H1 (cell line): Measurements from ENCODE around the gene SLC10A2. TPM values are rescaled to one million over a fixed set of nuclear protein-coding genes. Genes with fewer than 3 reads are reported as not detected.

Source experiments
- CTCF ChIA-PET: fragments of 300-600 bp; sonication (Branson Sonifier 250); formaldehyde crosslinking; loops from one replicate; lab custom pipeline; 2021; ENCODE audit not compliant: partially characterized antibody; lab: Charles Lee
- POLR2A ChIA-PET: fragments of 300-600 bp; sonication (Branson Sonifier 250); formaldehyde crosslinking; loops from one replicate; lab custom pipeline; 2021; ENCODE audit warnings: inconsistent platforms; ENCODE audit not compliant: partially characterized antibody; lab: Charles Lee
- DNase-seq, 2 experiments: peaks; one replicate each; pipeline versions ENCODE4 v3.0.0 to v3.0.0-alpha.2; 2010 to 2022; ENCODE audit warnings: low spot score in 2 of 2, low read depth in 1 of 2, mixed read lengths in 1 of 2
- FAIRE-seq: peaks from 2 replicates; lab custom pipeline; 2011; peaks lifted over from hg19 to GRCh38; lab: Jason Lieb, UNC
- H2AFZ ChIP-seq: 2 replicates; pipeline ENCODE4 v1.8.1; 2012; ENCODE audit warnings: low read length, inconsistent platforms
- H2AK5ac ChIP-seq: 2 replicates; pipeline ENCODE4 v1.6.1; 2013; ENCODE audit warnings: low read depth, low read length
- H2BK120ac ChIP-seq: replicated peaks from 2 replicates; pipeline ENCODE3; 2013; ENCODE audit warnings: low read depth, low read length, inconsistent platforms
- H2BK12ac ChIP-seq: 2 replicates; pipeline ENCODE4 v1.6.1; 2013; ENCODE audit warnings: low read depth, low read length
- H2BK15ac ChIP-seq: 2 replicates; pipeline ENCODE4 v1.6.1; 2013; ENCODE audit warnings: low read length
- H2BK20ac ChIP-seq: 2 replicates; pipeline ENCODE4 v1.6.1; 2013; ENCODE audit warnings: low read length
- H2BK5ac ChIP-seq: 2 replicates; pipeline ENCODE4 v1.6.1; 2013; ENCODE audit warnings: low read depth, low read length
- H3K14ac ChIP-seq: 2 replicates; pipeline ENCODE4 v1.6.1; 2013; ENCODE audit warnings: inconsistent platforms; ENCODE audit not compliant: insufficient read length
- H3K18ac ChIP-seq: 2 replicates; pipeline ENCODE4 v1.6.1; 2013; ENCODE audit warnings: low read length; ENCODE audit errors: extremely low read depth
- H3K23ac ChIP-seq: 2 replicates; pipeline ENCODE4 v1.6.1; 2013; ENCODE audit warnings: inconsistent platforms; ENCODE audit not compliant: insufficient read length
- H3K23me2 ChIP-seq: 2 replicates; pipeline ENCODE4 v1.6.1; 2013; ENCODE audit warnings: low read depth, low read length
- H3K27ac ChIP-seq: 2 replicates; pipeline ENCODE4 v1.6.1; 2011; ENCODE audit warnings: low read depth, low read length, inconsistent platforms
- H3K27me3 ChIP-seq, 4 experiments: replicated peaks in 1 of 4; 1 replicate in 1 of 4; 2 replicates in 3 of 4; pipeline versions ENCODE4 v1.6.1 to v1.8.1; 2011 to 2013; ENCODE audit warnings: low read length in 3 of 4, mild to moderate bottlenecking in 3 of 4, inconsistent platforms in 2 of 4, mixed read lengths in 2 of 4, moderate library complexity in 1 of 4; ENCODE audit not compliant: control insufficient read depth in 3 of 4, insufficient read depth in 3 of 4; ENCODE audit errors: extremely low read depth in 1 of 4
- H3K36me3 ChIP-seq, 4 experiments: 2 replicates each; pipeline versions ENCODE4 v1.6.1 to v1.8.1; 2011 to 2013; ENCODE audit warnings: mild to moderate bottlenecking in 4 of 4, low read length in 3 of 4, moderate library complexity in 2 of 4, control low read depth in 1 of 4, inconsistent platforms in 1 of 4; ENCODE audit not compliant: insufficient read depth in 4 of 4, control insufficient read depth in 2 of 4
- H3K4ac ChIP-seq: replicated peaks from 2 replicates; pipeline ENCODE3; 2013; ENCODE audit warnings: low read length, low read depth, mixed read lengths, inconsistent platforms; ENCODE audit not compliant: insufficient read length
- H3K4me1 ChIP-seq, 4 experiments: replicated peaks in 1 of 4; 1 replicate in 1 of 4; 2 replicates in 3 of 4; pipeline versions ENCODE4 v1.6.1 to v1.8.1; 2011 to 2013; ENCODE audit warnings: low read length in 3 of 4, inconsistent platforms in 2 of 4, mixed read lengths in 1 of 4; ENCODE audit not compliant: insufficient read depth in 4 of 4, control insufficient read depth in 3 of 4
- H3K4me2 ChIP-seq, 2 experiments: 2 replicates each; pipeline versions ENCODE4 v1.6.1 to v1.8.1; 2011 to 2013; ENCODE audit warnings: low read depth in 2 of 2, low read length in 2 of 2, control low read depth in 1 of 2, inconsistent platforms in 1 of 2, mild to moderate bottlenecking in 1 of 2; ENCODE audit not compliant: insufficient read depth in 1 of 2
- H3K4me3 ChIP-seq, 4 experiments: fragments of 200-600, 300-600 bp in 1 of 4; sonication (generic), shearing (Covaris generic), sonication (Bioruptor Twin) in 1 of 4; 2 replicates each; pipeline versions ENCODE4 v1.5.1 to v1.8.1; 2011 to 2016; ENCODE audit warnings: low read length in 4 of 4, low read depth in 3 of 4, control low read depth in 2 of 4, inconsistent platforms in 2 of 4, mild to moderate bottlenecking in 2 of 4, mixed read lengths in 1 of 4, moderate library complexity in 1 of 4; ENCODE audit not compliant: insufficient read depth in 2 of 4; ENCODE audit errors: extremely low read depth in 1 of 4
- H3K56ac ChIP-seq: replicated peaks from 2 replicates; pipeline ENCODE3; 2013; ENCODE audit warnings: low read depth, mild to moderate bottlenecking, mixed read lengths, low read length, inconsistent platforms; ENCODE audit not compliant: insufficient read length
- H3K79me1 ChIP-seq: 2 replicates; pipeline ENCODE4 v1.6.1; 2013; ENCODE audit warnings: low read depth, low read length, control low read depth
- H3K79me2 ChIP-seq, 2 experiments: 2 replicates each; pipeline versions ENCODE4 v1.6.1 to v1.8.1; 2012 to 2013; ENCODE audit warnings: low read length in 2 of 2, mild to moderate bottlenecking in 2 of 2, inconsistent platforms in 1 of 2; ENCODE audit not compliant: insufficient read depth in 2 of 2, control insufficient read depth in 1 of 2
- H3K9ac ChIP-seq, 4 experiments: replicated peaks in 1 of 4; 1 replicate in 1 of 4; 2 replicates in 3 of 4; pipeline versions ENCODE4 v1.6.1 to v1.8.1; 2011 to 2013; ENCODE audit warnings: low read depth in 3 of 4, low read length in 3 of 4, control low read depth in 2 of 4, mild to moderate bottlenecking in 2 of 4, moderate library complexity in 2 of 4, inconsistent platforms in 1 of 4; ENCODE audit errors: extremely low read depth in 1 of 4
- H3K9me3 ChIP-seq, 2 experiments: 2 replicates each; pipeline versions ENCODE4 v1.6.1 to v1.8.1; 2012 to 2013; ENCODE audit warnings: mild to moderate bottlenecking in 2 of 2, moderate library complexity in 2 of 2, control low read depth in 1 of 2, inconsistent platforms in 1 of 2, low read depth in 1 of 2, low read length in 1 of 2, mixed read lengths in 1 of 2; ENCODE audit not compliant: insufficient read depth in 2 of 2
- H4K20me1 ChIP-seq, 2 experiments: replicated peaks in 1 of 2; 2 replicates each; pipeline versions ENCODE3 to v1.8.1; 2011 to 2013; ENCODE audit warnings: inconsistent platforms in 2 of 2, low read length in 2 of 2, mild to moderate bottlenecking in 1 of 2; ENCODE audit not compliant: insufficient read depth in 2 of 2, control insufficient read depth in 1 of 2
- H4K5ac ChIP-seq: 2 replicates; pipeline ENCODE4 v1.6.1; 2013; ENCODE audit warnings: low read length, low read depth, mixed read lengths, inconsistent platforms; ENCODE audit not compliant: insufficient read length
- H4K8ac ChIP-seq: 2 replicates; pipeline ENCODE4 v1.8.0; 2013; ENCODE audit warnings: mild to moderate bottlenecking, moderate library complexity, low read length, inconsistent platforms; ENCODE audit not compliant: insufficient read depth; ENCODE audit errors: extremely low read depth
- H4K91ac ChIP-seq: replicated peaks from 2 replicates; pipeline ENCODE3; 2013; ENCODE audit warnings: low read length, mixed read lengths, inconsistent platforms; ENCODE audit not compliant: insufficient read length
- BACH1 ChIP-seq: IDR thresholded peaks from 2 replicates; pipeline ENCODE4 v1.6.1; 2012; ENCODE audit warnings: low read length, improper control_type of control experiment
- CEBPB ChIP-seq: IDR thresholded peaks from 2 replicates; pipeline ENCODE4 v1.6.1; 2012; ENCODE audit warnings: low read depth, low read length
- CHD2 ChIP-seq: IDR thresholded peaks from 2 replicates; pipeline ENCODE4 v1.6.1; 2012; ENCODE audit warnings: low read length, improper control_type of control experiment
- EP300 ChIP-seq, 2 experiments: IDR thresholded peaks; 1 replicate in 1 of 2; 2 replicates in 1 of 2; pipeline ENCODE4 v1.6.1; 2011 to 2012; ENCODE audit warnings: low read depth in 2 of 2, low read length in 2 of 2, mild to moderate bottlenecking in 2 of 2, borderline replicate concordance in 1 of 2, inconsistent platforms in 1 of 2, moderate library complexity in 1 of 2
- EZH2 ChIP-seq: fragments of 200-600 bp; sonication (generic); IDR thresholded peaks from 2 replicates; pipeline ENCODE4 v1.7.1; 2012; ENCODE audit warnings: low read depth, mild to moderate bottlenecking, moderate library complexity, low read length, inconsistent platforms; ENCODE audit not compliant: severe bottlenecking
- FOSL1 ChIP-seq: IDR thresholded peaks from 2 replicates; pipeline ENCODE4 v1.6.1; 2011; ENCODE audit warnings: mild to moderate bottlenecking, low read depth, low read length, moderate library complexity; ENCODE audit not compliant: insufficient read depth
- GABPA ChIP-seq: IDR thresholded peaks from 2 replicates; pipeline ENCODE4 v1.6.1; 2011; ENCODE audit warnings: mild to moderate bottlenecking, low read length, moderate library complexity, borderline replicate concordance; ENCODE audit not compliant: insufficient read depth
- MAFK ChIP-seq: IDR thresholded peaks from 2 replicates; pipeline ENCODE4 v1.6.1; 2012; ENCODE audit warnings: low read depth, mild to moderate bottlenecking, improper control_type of control experiment, low read length
- PHF8 ChIP-seq: fragments of 200-600 bp; sonication (generic); conservative IDR thresholded peaks from 2 replicates; pipeline ENCODE4 v1.7.1; 2012; ENCODE audit warnings: low read depth, mild to moderate bottlenecking, inconsistent platforms, low read length, moderate library complexity
- SIN3A ChIP-seq, 2 experiments: IDR thresholded peaks in 1 of 2; conservative IDR thresholded peaks in 1 of 2; 2 replicates each; pipeline ENCODE4 v1.6.1; 2011 to 2012; ENCODE audit warnings: low read length in 2 of 2, improper control_type of control experiment in 1 of 2, low read depth in 1 of 2, mild to moderate bottlenecking in 1 of 2
- ZNF274 ChIP-seq: IDR thresholded peaks from 2 replicates; pipeline ENCODE4 v1.7.0; 2012; ENCODE audit warnings: low read length, borderline replicate concordance; ENCODE audit errors: extremely low read depth
- WGBS, 2 experiments: shearing (Covaris generic) in 1 of 2; methylation state at CpG; one replicate each; pipeline versions ENCODE4 v1.1.6 to v1.1.7; 2013 to 2015; ENCODE audit warnings: low lambda C conversion rate in 2 of 2, mixed read lengths in 2 of 2, inconsistent platforms in 1 of 2, low coverage in 1 of 2, missing lambda C conversion rate in 1 of 2; ENCODE audit not compliant: insufficient replicate concordance in 2 of 2, insufficient coverage in 1 of 2, insufficient read length in 1 of 2; ENCODE audit errors: extremely low coverage in 1 of 2, missing lambda C conversion rate in 1 of 2; 5-methylcytosine and 5-hydroxymethylcytosine counted together
- polyA plus RNA-seq, 7 experiments: library from polyadenylated mRNA; depleted of rRNA in 3 of 7; stranded (reverse) in 5 of 7; unstranded in 2 of 7; fragments of >200 nt in 5 of 7; fragments of 200-250 nt in 2 of 7; gene quantifications; 1 replicate in 5 of 7; 2 replicates in 1 of 7; 4 replicates in 1 of 7; pipeline versions ENCODE4 v1.2.1 to v1.2.3, GENCODE V29; 2011 to 2013; ENCODE audit warnings: missing spikeins in 2 of 7, mixed read lengths in 2 of 7
- total RNA-seq: library from RNA; stranded (reverse); fragmentation: NEBNext Ultra II Directional; extraction: Animal tissue kit (Norgen Biotek cat#: 25700); gene quantifications from 2 replicates; pipeline ENCODE4 v1.2.1, GENCODE V29; 2021
- TF ChIP-seq, protein P1 (sequence below): IDR thresholded peaks from 2 replicates; pipeline ENCODE4 v1.6.1; 2012; ENCODE audit warnings: inconsistent platforms

SLC10A2 gene
- total and polyA plus RNA-seq, 2 of the 8 experiments (the other 6 are each of a cell fraction or from before 2014, with no cell fraction given) = not detected

DNA sequence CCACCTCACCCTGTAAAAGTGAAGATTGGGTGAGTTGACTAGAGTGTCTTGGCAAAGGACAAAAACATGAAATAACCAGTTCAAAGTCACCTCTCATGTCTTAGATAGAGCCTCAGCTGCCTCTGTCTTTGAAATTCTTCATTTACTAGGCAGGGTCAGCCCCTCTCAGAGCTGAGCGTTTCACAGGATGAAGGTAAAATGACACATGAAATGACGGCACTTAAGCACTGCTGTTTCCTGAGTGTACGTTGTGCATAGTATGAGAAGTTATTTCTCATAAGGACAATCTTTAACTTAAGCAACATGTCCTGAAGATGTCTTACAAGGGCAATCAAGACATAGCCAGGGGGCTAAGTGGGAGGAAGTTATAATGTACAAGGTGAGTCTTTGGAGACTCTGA lies 32.3 kb upstream of the SLC10A2 start:
- CTCF ChIA-PET = interaction anchor here (1.3 kb wide), 1 partner anchor 10 kb away, joined by 6 read pairs; no protein-coding TSS in a partner anchor
- Histone ChIP-seq H3K4me2 (no peak overlapping the region), H3K4me1 (peaks cover 0 to 5% (median 2%) of the 10 kb centered on the region in 4 experiments; a peak in 6 of 7 replicates), H4K8ac (no peak overlapping the region), H3K23ac (no peak overlapping the region), H3K79me2 (no peaks in the 10 kb centered on the region), H3K36me3 (no peaks in the 10 kb centered on the region), H2BK120ac (no peak overlapping the region), H2BK20ac (no peak overlapping the region), H3K18ac (no peak overlapping the region), H3K14ac (no peak overlapping the region), H2AK5ac (no peak overlapping the region), H2AFZ (no peak overlapping the region), H4K91ac (no peak overlapping the region), H2BK12ac (no peak overlapping the region), H3K4me3 (no peak overlapping the region), H3K23me2 (0 out of 2 replicates have a peak, but pooled peaks cover 2% of the 10 kb centered on the region), H2BK5ac (no peak overlapping the region), H3K56ac (no peak overlapping the region), H3K27ac (no peak overlapping the region), H2BK15ac (no peak overlapping the region), H4K5ac (no peak overlapping the region), H3K9me3 (peaks cover 6 to 7% of the 10 kb centered on the region in 2 experiments), H3K9ac (no peak overlapping the region), H3K79me1 (no peaks in the 10 kb centered on the region), H4K20me1 (no peaks in the 10 kb centered on the region), H3K4ac (no peak overlapping the region), H3K27me3 (no peaks in the 10 kb centered on the region)
- FAIRE-seq (no peak), DNase-seq (no peak)
- POLR2A ChIA-PET = no interaction called here
- WGBS, 2 experiments = 81% methylated on average over 3 of the region's 3 CpGs; no CpG with 5 or more reads in 1 of the 2 experiments
- no peak for TF ChIP-seq EZH2
- no peak for TF ChIP-seq GABPA
- no peak for TF ChIP-seq CEBPB
- no peak for TF ChIP-seq EP300 (IDR thresholded peaks at IDR 0.05; ENCODE audit: borderline replicate concordance in 1 of 2, low read depth in 2 of 2, low read length in 2 of 2)
- TF ChIP-seq PHF8 = no peak
- TF ChIP-seq MAFK = no peak
- TF ChIP-seq, protein P1, sequence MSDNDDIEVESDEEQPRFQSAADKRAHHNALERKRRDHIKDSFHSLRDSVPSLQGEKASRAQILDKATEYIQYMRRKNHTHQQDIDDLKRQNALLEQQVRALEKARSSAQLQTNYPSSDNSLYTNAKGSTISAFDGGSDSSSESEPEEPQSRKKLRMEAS = no peak
- TF ChIP-seq ZNF274 = no peak
- TF ChIP-seq SIN3A (conservative IDR thresholded peaks at IDR 0.05 in 1 of 2, IDR thresholded peaks at IDR 0.05 in 1 of 2; ENCODE audit: low read depth in 1 of 2, low read length in 2 of 2) = no peak
- no peak for TF ChIP-seq CHD2
- no peak for TF ChIP-seq BACH1
- TF ChIP-seq FOSL1 = no peak
